NCI-H1436 (cell line): ENCODE results near the gene REN.

Experiments
- DNase-seq: peaks from one replicate; lab custom pipeline; 2025; lab: John Stamatoyannopoulos, UW

REN gene

DNA sequence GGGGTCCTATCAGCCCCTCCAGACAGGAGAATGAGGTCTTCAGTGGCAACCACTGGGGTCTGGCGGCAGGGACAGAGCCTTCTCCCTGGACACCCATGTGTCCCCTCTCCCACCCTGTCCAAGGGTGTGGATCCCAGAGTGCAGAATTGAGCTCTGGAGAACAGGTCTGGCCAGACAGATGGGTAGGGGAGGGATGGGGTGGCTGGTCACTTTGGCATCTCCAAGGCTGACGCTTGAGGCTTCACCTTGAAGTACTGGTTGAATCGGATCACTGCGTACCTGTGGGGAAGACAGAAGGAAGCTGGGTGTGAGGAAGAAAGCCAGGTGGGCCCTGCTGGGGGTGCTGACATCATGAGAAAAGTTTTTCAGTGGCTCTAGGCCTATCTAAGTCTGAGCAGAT is 34.2 kb downstream of the REN start:
- no peak for DNase-seq

- DNase-seq: no peak
Measured at GRCh38 chr1:204130981-204131892, 34.9 kb downstream of the REN start.

DNA sequence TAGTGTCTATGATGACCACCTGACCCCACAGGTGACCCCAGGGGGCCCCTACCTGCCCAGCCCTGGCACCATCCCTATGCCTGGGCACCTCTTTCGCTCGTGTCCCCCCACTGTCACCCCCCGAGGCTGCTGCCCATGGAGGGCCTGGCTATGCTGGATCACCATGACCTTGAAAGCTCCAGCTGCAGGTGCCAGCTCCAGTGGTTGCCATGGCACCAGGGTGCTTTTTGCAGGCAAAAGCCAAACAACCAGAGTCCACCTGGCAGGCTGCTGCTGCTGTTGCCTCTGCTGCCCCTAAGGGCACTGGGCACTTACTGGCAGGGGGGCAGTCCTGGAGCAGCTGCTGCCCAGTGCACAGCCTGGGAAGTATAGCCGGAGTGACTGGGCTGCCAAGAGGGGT is 36.0 kb downstream of the REN start:
- no peak for DNase-seq

DNA sequence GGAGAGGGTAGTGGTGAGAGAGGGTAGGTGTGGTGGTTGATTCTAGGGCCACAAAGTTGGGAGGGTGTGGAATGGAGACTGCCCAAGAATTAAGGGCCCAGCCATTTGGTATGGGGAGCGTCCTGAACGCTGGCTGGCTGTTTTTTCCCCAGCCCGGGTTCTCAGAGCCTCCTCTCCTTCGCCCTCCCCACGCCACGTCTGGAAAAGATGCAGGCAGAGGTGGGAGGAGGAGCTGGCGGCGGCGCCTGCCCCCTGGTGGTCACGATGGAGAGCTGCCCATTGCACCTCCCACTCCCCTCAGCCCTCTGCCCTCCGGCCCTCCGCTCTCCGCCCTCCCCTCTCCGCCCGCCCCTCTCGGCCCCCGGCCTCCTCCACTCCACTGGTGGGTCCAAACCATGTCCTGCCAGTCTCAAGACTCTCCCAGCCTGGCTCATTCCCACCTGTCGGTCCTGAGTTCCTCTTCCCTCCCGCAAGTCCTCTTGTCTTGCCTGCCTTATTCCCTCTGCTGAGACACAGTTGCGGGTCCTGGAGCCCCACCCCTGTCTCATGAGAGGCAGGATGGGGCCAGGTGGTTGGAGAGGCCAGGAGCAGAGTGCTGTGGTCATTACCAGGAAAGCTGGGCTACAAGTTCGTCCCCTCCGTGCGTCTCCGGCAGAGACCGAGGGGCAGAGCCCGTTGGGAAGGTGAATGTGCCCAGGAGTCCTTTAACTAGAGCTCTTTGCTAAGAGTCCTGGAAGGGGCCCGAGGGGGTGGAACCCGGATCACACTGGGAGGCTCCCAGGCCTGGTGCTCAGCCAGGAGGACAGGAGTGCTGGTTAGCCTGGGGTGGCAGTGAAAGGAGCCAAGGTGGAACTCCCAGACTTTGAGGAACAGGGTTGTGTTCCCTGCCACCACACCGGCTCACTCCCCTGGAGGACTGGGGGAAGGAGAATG is 36.9 kb downstream of the REN start:
- DNase-seq: peak; percentile 82

GRCh38 chr1:204128464-204128963 is 37.6 kb downstream of the REN start:
- no peak for DNase-seq

DNA sequence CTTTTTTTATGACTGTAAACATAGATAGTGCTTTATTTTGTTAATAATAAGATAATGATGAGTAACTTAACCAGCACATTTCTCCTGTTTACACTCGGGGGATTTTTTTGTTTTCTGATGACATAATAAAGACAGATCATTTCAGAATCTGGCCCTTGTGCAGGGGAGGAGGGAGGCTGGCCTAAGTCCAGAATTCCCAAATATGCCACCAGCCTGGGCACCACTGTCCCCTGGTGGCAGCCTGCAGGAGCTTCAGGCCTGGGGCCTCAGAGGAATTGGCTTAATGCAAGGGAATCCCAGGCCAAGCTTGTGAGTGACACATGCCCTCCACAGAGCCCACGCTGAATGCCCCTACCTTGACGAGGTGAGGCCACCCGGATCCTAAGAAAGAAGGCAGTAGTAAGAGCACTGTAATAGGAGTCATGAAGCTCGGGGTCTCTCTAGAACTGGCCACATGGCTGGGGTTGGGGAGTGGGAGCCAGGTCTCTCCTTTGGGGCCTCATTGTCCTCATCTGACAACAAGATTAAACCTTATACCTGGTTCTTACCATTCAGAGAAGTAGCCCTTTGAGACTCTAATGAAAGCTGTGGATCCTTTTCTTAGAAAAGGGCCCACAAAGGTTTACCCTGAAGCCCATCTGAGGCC is 38.4 kb downstream of the REN start:
- peak; percentile 83 for DNase-seq

DNA sequence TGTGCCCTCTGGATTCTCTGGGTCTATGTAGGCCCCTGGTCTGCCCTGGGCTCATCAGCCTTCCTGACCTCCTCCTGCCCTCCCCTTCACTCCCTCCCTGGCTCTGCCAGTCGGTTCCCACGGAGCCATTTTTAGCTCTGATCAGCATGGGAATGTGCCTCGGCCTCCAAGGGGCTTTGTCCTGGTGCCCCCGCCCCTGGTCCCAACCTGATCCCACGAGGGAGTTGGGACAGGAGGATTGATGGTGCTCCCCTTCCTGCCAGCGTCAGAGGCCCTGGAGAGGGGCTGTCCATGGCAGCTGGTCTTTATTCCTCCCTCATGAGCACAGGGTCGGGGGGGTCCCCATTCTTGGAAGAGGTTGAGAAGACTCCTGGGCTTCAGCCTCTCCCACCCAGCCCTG is 39.2 kb downstream of the REN start:
- no peak for DNase-seq

GRCh38 chr1:204126386-204126785 is 39.8 kb downstream of the REN start:
- no peak for DNase-seq

DNA sequence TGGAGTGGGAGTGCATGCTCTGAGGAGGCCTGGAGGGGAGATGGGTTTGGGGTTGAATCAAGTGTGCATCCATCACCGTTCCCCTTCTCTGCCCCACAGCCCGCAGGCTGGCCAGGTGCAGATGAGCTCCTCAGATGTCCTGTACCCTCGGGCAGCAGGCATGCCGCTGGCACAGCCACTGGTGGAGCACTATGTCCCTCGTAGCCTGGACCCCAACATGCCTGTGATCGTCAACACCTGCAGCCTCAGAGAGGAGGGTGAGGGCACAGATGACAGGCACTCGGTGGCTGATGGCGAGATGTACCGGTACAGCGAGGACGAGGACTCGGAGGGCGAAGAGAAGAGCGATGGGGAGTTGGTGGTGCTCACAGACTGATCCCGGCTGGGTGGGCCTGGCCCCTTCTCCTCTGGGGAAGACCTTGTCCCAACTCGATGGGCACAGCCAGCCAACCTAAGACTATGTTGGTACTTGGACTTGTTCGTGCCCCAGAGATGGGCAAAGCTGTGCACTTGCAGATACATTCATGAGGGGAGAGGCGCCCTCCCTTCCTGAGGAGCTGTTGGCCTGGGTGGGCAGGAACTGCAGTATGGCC is 40.3 kb downstream of the REN start:
- no peak for DNase-seq

DNA sequence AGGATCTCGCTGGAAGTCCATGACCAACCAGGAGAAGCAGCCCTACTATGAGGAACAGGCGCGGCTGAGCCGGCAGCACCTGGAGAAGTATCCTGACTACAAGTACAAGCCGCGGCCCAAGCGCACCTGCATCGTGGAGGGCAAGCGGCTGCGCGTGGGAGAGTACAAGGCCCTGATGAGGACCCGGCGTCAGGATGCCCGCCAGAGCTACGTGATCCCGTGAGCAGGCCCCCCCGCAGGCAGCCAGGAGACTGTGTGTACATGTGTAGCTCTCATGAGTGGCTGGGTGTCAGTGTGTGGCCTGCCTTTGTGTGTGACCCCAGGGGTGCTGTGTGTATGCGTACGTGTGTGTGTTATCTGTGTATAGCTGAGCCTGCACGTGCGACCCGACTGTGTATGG is 41.5 kb downstream of the REN start:
- DNase-seq: no peak

DNA sequence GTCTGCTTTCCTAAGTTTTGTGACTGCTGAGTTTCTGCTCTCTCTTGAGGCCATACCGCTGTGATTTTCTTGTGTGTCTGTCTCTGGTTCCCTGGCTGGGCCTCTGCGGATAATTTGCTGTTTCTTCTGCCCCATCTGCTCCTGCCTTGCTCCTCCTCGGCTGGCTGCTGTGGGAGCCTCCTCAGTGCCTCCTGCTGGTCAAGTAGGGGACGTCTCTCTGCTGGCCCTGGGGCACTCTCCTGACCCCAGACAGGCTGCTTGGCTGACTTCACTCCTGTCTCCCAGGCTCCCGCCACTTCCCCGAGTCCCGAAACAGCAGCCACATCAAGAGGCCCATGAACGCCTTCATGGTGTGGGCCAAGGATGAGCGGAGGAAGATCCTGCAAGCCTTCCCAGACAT is 42.8 kb downstream of the REN start:
- no peak for DNase-seq

DNA sequence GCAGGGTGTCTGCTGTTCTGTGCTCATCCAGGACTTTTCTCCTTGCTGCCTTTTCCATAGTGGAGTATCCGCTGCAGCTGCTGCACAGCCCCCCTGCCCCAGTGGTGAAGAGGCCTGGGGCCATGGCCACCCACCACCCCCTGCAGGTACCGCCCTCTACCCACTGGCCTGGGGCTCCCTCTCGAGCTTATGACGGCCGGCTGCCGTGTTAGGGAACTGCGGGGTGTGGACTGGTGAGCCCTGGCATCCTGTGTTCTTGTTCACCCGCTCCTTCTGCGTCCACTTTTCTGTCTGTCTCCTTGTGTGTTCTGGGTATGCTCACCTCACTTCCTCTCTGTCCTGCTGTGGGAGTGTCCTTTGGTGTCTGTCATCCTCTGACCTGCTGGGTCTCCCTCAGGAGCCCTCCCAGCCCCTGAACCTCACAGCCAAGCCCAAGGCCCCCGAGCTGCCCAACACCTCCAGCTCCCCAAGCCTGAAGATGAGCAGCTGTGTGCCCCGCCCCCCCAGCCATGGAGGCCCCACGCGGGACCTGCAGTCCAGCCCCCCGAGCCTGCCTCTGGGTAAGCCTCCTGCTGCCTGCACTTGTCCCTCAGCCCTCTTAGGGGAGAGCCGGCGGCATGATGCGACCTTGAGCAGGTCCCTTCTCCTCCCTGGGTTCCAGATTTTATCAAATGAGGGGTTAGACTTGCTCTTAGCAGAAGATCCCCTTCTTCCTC is 44.1 kb downstream of the REN start:
- no peak for DNase-seq

GRCh38 chr1:204116539-204116938 is 49.6 kb downstream of the REN start:
- DNase-seq: no peak

GRCh38 chr1:204115116-204115515 is 51.0 kb downstream of the REN start:
- DNase-seq: no peak

- DNase-seq: no peak
Measured at GRCh38 chr1:204114606-204115005, 51.5 kb downstream of the REN start.

DNA sequence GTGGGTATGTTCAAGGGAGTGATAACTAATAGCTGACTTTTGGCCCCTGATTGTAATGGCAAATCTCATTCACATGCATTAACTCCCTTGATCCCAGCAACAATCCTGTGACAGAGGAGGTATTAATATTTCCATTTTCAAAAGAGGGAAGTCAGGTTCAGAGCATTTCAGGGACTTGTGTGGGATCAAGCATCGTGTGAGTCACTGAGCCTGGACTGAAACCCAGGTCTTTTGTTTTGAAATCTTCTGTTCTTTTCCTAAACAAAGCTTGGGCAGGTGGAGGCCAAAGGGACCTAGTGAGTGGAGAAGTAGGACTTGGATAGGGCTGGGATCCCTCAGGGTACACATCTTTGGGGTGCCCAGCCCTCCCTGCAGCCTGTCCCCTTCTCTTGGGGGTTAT is 52.2 kb downstream of the REN start:
- DNase-seq: no peak

DNA sequence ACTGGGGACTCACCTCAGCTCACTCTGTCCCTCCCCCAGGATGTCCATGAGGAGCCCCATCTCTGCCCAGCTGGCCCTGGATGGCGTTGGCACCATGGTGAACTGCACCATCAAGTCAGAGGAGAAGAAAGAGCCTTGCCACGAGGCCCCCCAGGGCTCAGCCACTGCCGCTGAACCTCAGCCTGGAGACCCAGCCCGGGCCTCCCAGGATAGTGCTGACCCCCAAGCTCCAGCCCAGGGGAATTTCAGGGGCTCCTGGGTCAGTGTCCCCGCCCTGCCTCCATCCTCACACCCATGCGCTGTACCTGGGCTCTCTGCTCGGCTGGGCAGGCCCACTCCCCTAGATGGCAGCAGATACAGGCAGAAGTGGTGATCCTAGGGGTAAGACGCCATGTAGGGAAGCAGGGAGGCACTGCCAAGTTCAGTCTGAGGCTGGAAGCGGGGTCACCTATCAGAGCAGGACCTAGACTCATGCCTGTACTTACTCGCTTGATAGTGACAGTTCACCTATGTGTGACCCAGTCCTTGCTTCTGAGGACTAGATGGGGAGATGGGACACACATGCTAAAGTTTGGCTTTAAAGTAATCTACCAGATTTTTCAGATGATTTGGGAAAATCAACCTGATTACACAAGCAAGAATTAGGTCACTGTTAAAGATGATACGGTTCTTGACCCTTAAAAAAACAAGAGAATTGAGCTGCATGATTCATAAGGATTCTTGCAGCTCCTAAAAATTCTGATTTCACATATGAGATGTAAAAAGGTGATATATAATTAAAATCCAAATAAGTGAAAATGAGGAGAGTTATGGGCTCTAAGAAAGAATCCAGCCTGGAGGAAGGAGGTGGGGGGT is 53.0 kb downstream of the REN start:
- DNase-seq: no peak

GRCh38 chr1:204110894-204111633 is 55.1 kb downstream of the REN start:
- DNase-seq: no peak

DNA sequence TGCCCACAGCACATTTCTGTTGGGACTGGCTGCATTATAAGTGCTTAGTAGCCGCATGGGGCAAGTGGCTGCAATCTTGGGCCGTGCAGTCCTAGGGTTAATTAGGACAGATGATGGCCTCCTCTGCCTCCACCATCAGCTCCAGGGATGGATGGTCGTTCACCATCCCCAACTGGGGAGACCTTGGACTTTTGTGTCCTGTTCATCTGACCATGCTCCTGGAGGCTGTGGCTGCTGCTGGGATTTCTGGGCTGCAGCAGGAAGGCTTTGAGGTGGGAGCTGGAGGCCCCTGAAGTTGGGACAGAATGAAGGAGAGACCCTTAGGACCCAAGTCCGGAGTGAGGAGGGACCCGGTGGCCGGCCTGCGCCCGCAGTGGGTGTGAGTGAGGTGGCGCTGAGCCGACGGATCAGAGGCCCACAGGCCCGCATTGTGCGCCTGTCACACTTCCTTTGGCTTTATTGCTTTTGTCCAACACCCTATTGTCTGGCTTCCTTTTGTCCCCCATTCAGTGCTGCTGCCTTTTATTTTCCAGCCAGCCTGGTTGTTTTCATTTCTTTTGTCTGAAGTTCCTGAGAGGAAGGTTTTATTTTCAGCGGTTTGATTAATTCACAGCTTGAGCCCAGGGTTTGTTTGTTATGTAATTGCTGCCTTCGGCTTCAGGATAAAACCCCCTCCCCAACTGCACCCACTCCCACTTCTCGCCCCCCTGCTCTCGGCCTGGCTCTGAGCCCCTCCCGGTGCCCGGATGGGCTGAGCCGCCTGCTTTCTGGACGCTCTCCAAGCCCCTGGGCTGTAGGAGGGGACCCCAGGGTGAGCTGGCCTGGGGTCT is 57.6 kb downstream of the REN start:
- no peak for DNase-seq
